H9 (cell line): ENCODE results near the gene AQP9. TPM values are rescaled to one million over a fixed set of nuclear protein-coding genes. Genes with fewer than 3 reads are reported as not detected.

Experiments used
- DNase-seq: peaks from one replicate; pipeline ENCODE4 v3.0.0-alpha.2; 2017
- H2AFZ ChIP-seq: one replicate; pipeline ENCODE4 v1.6.1; 2013; ENCODE audit warnings: mild to moderate bottlenecking, low read length, control low read depth, moderate library complexity
- H2AK5ac ChIP-seq: 2 replicates; pipeline ENCODE4 v1.6.1; 2013; ENCODE audit warnings: low read length, control low read depth, mixed read lengths; ENCODE audit not compliant: insufficient read length
- H2BK120ac ChIP-seq: one replicate; pipeline ENCODE4 v1.6.1; 2013; ENCODE audit warnings: low read depth, mild to moderate bottlenecking, low read length, control low read depth, inconsistent platforms; ENCODE audit not compliant: poor library complexity, severe bottlenecking
- H2BK12ac ChIP-seq: 2 replicates; pipeline ENCODE4 v1.6.1; 2013; ENCODE audit warnings: low read length, control low read depth, mixed read lengths, low read depth; ENCODE audit not compliant: insufficient read length
- H2BK15ac ChIP-seq: 2 replicates; pipeline ENCODE4 v1.6.1; 2013; ENCODE audit warnings: low read depth, low read length, control low read depth
- H2BK20ac ChIP-seq: one replicate; pipeline ENCODE4 v1.6.1; 2013; ENCODE audit warnings: low read depth, mild to moderate bottlenecking, low read length, control low read depth, inconsistent platforms; ENCODE audit not compliant: poor library complexity, severe bottlenecking
- H2BK5ac ChIP-seq: 2 replicates; pipeline ENCODE4 v1.6.1; 2013; ENCODE audit warnings: low read length, control low read depth, mixed read lengths; ENCODE audit not compliant: insufficient read length
- H3K14ac ChIP-seq: 2 replicates; pipeline ENCODE4 v1.6.1; 2013; ENCODE audit warnings: low read length, control low read depth; ENCODE audit not compliant: insufficient read depth
- H3K18ac ChIP-seq: 2 replicates; pipeline ENCODE4 v1.6.1; 2013; ENCODE audit warnings: low read depth, mild to moderate bottlenecking, mixed read lengths, low read length, control low read depth; ENCODE audit not compliant: insufficient read length
- H3K23ac ChIP-seq: 2 replicates; pipeline ENCODE4 v1.6.1; 2013; ENCODE audit warnings: low read length, control low read depth, mixed read lengths, low read depth; ENCODE audit not compliant: insufficient read length
- H3K23me2 ChIP-seq: 2 replicates; pipeline ENCODE4 v1.6.1; 2013; ENCODE audit warnings: low read depth, mild to moderate bottlenecking, mixed read lengths, low read length, control low read depth; ENCODE audit not compliant: insufficient read length, poor library complexity, severe bottlenecking
- H3K27ac ChIP-seq: 2 replicates; pipeline ENCODE4 v1.5.1; 2013; ENCODE audit warnings: low read length, control low read depth, mixed read lengths, low read depth; ENCODE audit not compliant: insufficient read length
- H3K27me3 ChIP-seq: 2 replicates; pipeline ENCODE4 v1.6.1; 2013; ENCODE audit warnings: low read length, control low read depth, inconsistent platforms; ENCODE audit not compliant: insufficient read depth
- H3K4ac ChIP-seq: 2 replicates; pipeline ENCODE4 v1.6.1; 2013; ENCODE audit warnings: low read depth, mild to moderate bottlenecking, control low read depth, inconsistent platforms, low read length, moderate library complexity
- H3K4me1 ChIP-seq: 2 replicates; pipeline ENCODE4 v1.6.1; 2013; ENCODE audit warnings: low read length, control low read depth, inconsistent platforms; ENCODE audit not compliant: insufficient read depth
- H3K4me2 ChIP-seq: 2 replicates; pipeline ENCODE4 v1.6.1; 2013; ENCODE audit warnings: low read length, control low read depth, mixed read lengths; ENCODE audit not compliant: insufficient read length, insufficient read depth
- H3K56ac ChIP-seq: 2 replicates; pipeline ENCODE4 v1.6.1; 2013; ENCODE audit warnings: low read depth, mild to moderate bottlenecking, mixed read lengths, low read length, control low read depth; ENCODE audit not compliant: insufficient read length
- H3K79me1 ChIP-seq: 2 replicates; pipeline ENCODE4 v1.6.1; 2013; ENCODE audit warnings: low read depth, mild to moderate bottlenecking, moderate library complexity, low read length, control low read depth, inconsistent platforms; ENCODE audit not compliant: insufficient read depth, poor library complexity, severe bottlenecking
- H3K79me2 ChIP-seq: 2 replicates; pipeline ENCODE4 v1.6.1; 2013; ENCODE audit warnings: low read length, control low read depth, inconsistent platforms; ENCODE audit not compliant: insufficient read depth
- H3K9ac ChIP-seq: 2 replicates; pipeline ENCODE4 v1.6.1; 2013; ENCODE audit warnings: low read length, control low read depth, mixed read lengths; ENCODE audit not compliant: insufficient read length; ENCODE audit errors: extremely low read depth
- H3K9me3 ChIP-seq: one replicate; pipeline ENCODE4 v1.6.1; 2013; ENCODE audit warnings: low read depth, low read length, inconsistent platforms; ENCODE audit not compliant: control insufficient read depth
- H3T11ph ChIP-seq: one replicate; pipeline ENCODE4 v1.6.1; 2013; ENCODE audit warnings: mild to moderate bottlenecking, low read length, control low read depth, inconsistent platforms
- H4K20me1 ChIP-seq: one replicate; pipeline ENCODE4 v1.6.1; 2013; ENCODE audit not compliant: control insufficient read depth, insufficient read length, insufficient read depth
- H4K5ac ChIP-seq: 2 replicates; pipeline ENCODE4 v1.6.1; 2013; ENCODE audit warnings: low read depth, mild to moderate bottlenecking, mixed read lengths, low read length, control low read depth; ENCODE audit not compliant: insufficient read length
- H4K8ac ChIP-seq: replicated peaks from 2 replicates; pipeline ENCODE4 v1.6.1; 2013; ENCODE audit warnings: low read length, control low read depth, mixed read lengths, low read depth; ENCODE audit not compliant: insufficient read length
- H4K91ac ChIP-seq: 2 replicates; pipeline ENCODE4 v1.6.1; 2013; ENCODE audit warnings: low read depth, mild to moderate bottlenecking, moderate library complexity, mixed read lengths, low read length, control low read depth; ENCODE audit not compliant: insufficient read length
- H3K27ac Mint-ChIP-seq, 3 experiments: 2 replicates in 2 of 3; 3 replicates in 1 of 3; pipeline ENCODE4 v1.8.0; 2020 to 2021; ENCODE audit warnings: mixed read lengths in 3 of 3, mild to moderate bottlenecking in 1 of 3, moderate library complexity in 1 of 3
- H3K27me3 Mint-ChIP-seq: 2 replicates; pipeline ENCODE4 v1.8.0; 2021; ENCODE audit warnings: low read depth, mild to moderate bottlenecking, moderate library complexity, mixed read lengths
- H3K36me3 Mint-ChIP-seq, 3 experiments: 2 replicates in 2 of 3; 3 replicates in 1 of 3; pipeline ENCODE4 v1.8.0; 2020 to 2021; ENCODE audit warnings: low read depth in 3 of 3, mixed read lengths in 3 of 3; ENCODE audit not compliant: insufficient read depth in 1 of 3
- H3K4me1 Mint-ChIP-seq, 2 experiments: 2 replicates each; pipeline ENCODE4 v1.8.0; 2020; ENCODE audit warnings: mixed read lengths in 2 of 2
- H3K4me3 Mint-ChIP-seq, 2 experiments: 2 replicates in 1 of 2; 3 replicates in 1 of 2; pipeline ENCODE4 v1.8.0; 2020 to 2021; ENCODE audit warnings: mild to moderate bottlenecking in 2 of 2, mixed read lengths in 2 of 2, moderate library complexity in 1 of 2
- H3K9me3 Mint-ChIP-seq, 2 experiments: 2 replicates in 1 of 2; 3 replicates in 1 of 2; pipeline ENCODE4 v1.8.0; 2020; ENCODE audit warnings: mild to moderate bottlenecking in 2 of 2, mixed read lengths in 2 of 2, moderate library complexity in 1 of 2
- WGBS: extraction: QIAGEN DNeasy Blood & Tissue Kit; methylation state at CpG from one replicate; pipeline ENCODE4 v1.1.7; 2013; ENCODE audit warnings: missing lambda C conversion rate, low lambda C conversion rate, mixed read lengths; ENCODE audit not compliant: insufficient read length; ENCODE audit errors: extremely low coverage; 5-methylcytosine and 5-hydroxymethylcytosine counted together
- total RNA-seq: library from RNA; stranded (reverse); gene quantifications from 2 replicates; pipeline ENCODE4 v1.2.1, GENCODE V29; 2021
- TF ChIP-seq, protein P1 (sequence below): fragments of 200-600 bp; sonication (generic); conservative IDR thresholded peaks from 3 replicates; pipeline ENCODE4 v1.8.0; 2021; ENCODE audit warnings: antibody characterized with exemption, mild to moderate bottlenecking

The AQP9 gene
- total RNA-seq, 1 experiment from 2014 or later: not detected

GRCh38 chr15:58124585-58124984 is 13.6 kb upstream of the AQP9 start:
- H4K20me1 ChIP-seq: no peaks in the 10 kb centered on the region
- peaks cover 0 to 16% (median 2%) of the 10 kb centered on the region in 3 experiments; a peak in 4 of 7 replicates for H3K36me3 Mint-ChIP-seq

More at GRCh38 chr15:58124585-58124984, 13.6 kb upstream of the AQP9 start:
- no peak overlapping the region for H3K4me2 ChIP-seq
- H4K8ac ChIP-seq: no peak overlapping the region
- no peak overlapping the region for H4K91ac ChIP-seq
- no peak for DNase-seq
- WGBS: no CpG with 5 or more reads among the region's 1 CpG
- H3K79me2 ChIP-seq: no peaks in the 10 kb centered on the region
- H3K79me1 ChIP-seq: no peaks in the 10 kb centered on the region
- H2BK12ac ChIP-seq: no peak overlapping the region
- H3K56ac ChIP-seq: no peak overlapping the region
- no peak overlapping the region for H4K5ac ChIP-seq
- H2AK5ac ChIP-seq: no peak overlapping the region
- no peaks in the 10 kb centered on the region for H3K23me2 ChIP-seq
- no peak overlapping the region for H3T11ph ChIP-seq
- H3K23ac ChIP-seq: no peak overlapping the region
- H3K4ac ChIP-seq: no peak overlapping the region
- no peaks in the 10 kb centered on the region for H3K9me3 ChIP-seq
- no peak overlapping the region for H3K18ac ChIP-seq
- H3K14ac ChIP-seq: no peak overlapping the region
- no peak overlapping the region for H3K27ac Mint-ChIP-seq
- H3K4me3 Mint-ChIP-seq: no peak overlapping the region
- H2BK5ac ChIP-seq: no peak overlapping the region
- H2BK20ac ChIP-seq: no peak overlapping the region
- H3K4me1 ChIP-seq: no peaks in the 10 kb centered on the region
- no peaks in the 10 kb centered on the region for H3K27me3 ChIP-seq
- peaks cover 0 to 3% of the 10 kb centered on the region in 2 experiments; a peak in 2 of 4 replicates for H3K4me1 Mint-ChIP-seq
- no peaks in the 10 kb centered on the region; the same call in 1 of the 2 replicates for H3K27me3 Mint-ChIP-seq
- H3K9me3 Mint-ChIP-seq: peaks cover 13 to 17% of the 10 kb centered on the region in 2 experiments
- H2BK120ac ChIP-seq: no peak overlapping the region
- no peak overlapping the region for H3K9ac ChIP-seq
- no peak overlapping the region for H3K27ac ChIP-seq
- H2AFZ ChIP-seq: no peak overlapping the region
- TF ChIP-seq, protein P1, sequence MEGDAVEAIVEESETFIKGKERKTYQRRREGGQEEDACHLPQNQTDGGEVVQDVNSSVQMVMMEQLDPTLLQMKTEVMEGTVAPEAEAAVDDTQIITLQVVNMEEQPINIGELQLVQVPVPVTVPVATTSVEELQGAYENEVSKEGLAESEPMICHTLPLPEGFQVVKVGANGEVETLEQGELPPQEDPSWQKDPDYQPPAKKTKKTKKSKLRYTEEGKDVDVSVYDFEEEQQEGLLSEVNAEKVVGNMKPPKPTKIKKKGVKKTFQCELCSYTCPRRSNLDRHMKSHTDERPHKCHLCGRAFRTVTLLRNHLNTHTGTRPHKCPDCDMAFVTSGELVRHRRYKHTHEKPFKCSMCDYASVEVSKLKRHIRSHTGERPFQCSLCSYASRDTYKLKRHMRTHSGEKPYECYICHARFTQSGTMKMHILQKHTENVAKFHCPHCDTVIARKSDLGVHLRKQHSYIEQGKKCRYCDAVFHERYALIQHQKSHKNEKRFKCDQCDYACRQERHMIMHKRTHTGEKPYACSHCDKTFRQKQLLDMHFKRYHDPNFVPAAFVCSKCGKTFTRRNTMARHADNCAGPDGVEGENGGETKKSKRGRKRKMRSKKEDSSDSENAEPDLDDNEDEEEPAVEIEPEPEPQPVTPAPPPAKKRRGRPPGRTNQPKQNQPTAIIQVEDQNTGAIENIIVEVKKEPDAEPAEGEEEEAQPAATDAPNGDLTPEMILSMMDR: no peak
- no peak overlapping the region for H2BK15ac ChIP-seq
